Brain microvascular endothelial cell (primary cell): ENCODE data around the gene RNF213.

ENCODE experiments used
- DNase-seq: peaks from one replicate; pipeline ENCODE4 v3.0.0-alpha.2; 2020
- H3K27ac ChIP-seq: fragments of 250-450 bp; sonication (Bioruptor Pico); 2 replicates; pipeline ENCODE4 v1.5.1; 2020; ENCODE audit warnings: mild to moderate bottlenecking, moderate library complexity
- H3K27me3 ChIP-seq: fragments of 250-450 bp; sonication (Bioruptor Pico); replicated peaks from 2 replicates; pipeline ENCODE4 v1.5.1; 2020; ENCODE audit warnings: mild to moderate bottlenecking
- H3K36me3 ChIP-seq: fragments of 250-450 bp; sonication (Bioruptor Pico); replicated peaks from 2 replicates; pipeline ENCODE4 v1.5.1; 2020; ENCODE audit warnings: mild to moderate bottlenecking
- H3K4me3 ChIP-seq: 2 replicates; pipeline ENCODE4 v1.5.1; 2011; ENCODE audit warnings: low read depth, mild to moderate bottlenecking, control low read depth, low read length, moderate library complexity
- CTCF ChIP-seq: IDR thresholded peaks from 2 replicates; pipeline ENCODE4 v1.5.1; 2011; ENCODE audit warnings: low read depth, mild to moderate bottlenecking, moderate library complexity, low read length, control low read depth, inconsistent platforms; ENCODE audit errors: missing control alignments
- in situ Hi-C: cut with HindIII; loops from 2 replicates; pipeline ENCODE4 v1.10.0; 2017; ENCODE audit warnings: low sequenced_read_pairs, low pct_ligation_motif_present

RNF213 gene

GRCh38 chr17:80319262-80319998, 58.8 kb downstream of the RNF213 start:
- in situ Hi-C loops = no loop called here
- no peak overlapping the region for H3K27ac ChIP-seq
- no peak for DNase-seq
- H3K27me3 ChIP-seq = no peaks in the 10 kb centered on the region
- H3K4me3 ChIP-seq = no peak overlapping the region
- TF ChIP-seq CTCF = no peak
- H3K36me3 ChIP-seq = peaks cover 32% of the 10 kb centered on the region

GRCh38 chr17:80319999-80320344, 59.3 kb downstream of the RNF213 start:
- Histone ChIP-seq H3K36me3 (peaks cover 33% of the 10 kb centered on the region), H3K27me3 (no peaks in the 10 kb centered on the region), H3K4me3 (no peak overlapping the region), H3K27ac (no peak overlapping the region)
- in situ Hi-C loops = no loop called here
- DNase-seq = no peak
- TF ChIP-seq CTCF = no peak

- Histone ChIP-seq H3K36me3 (peaks cover 37% of the 10 kb centered on the region), H3K27me3 (no peaks in the 10 kb centered on the region), H3K4me3 (no peak overlapping the region), H3K27ac (no peak overlapping the region)
- DNase-seq = no peak
- in situ Hi-C loops = no loop called here
- no peak for TF ChIP-seq CTCF
These were observed 59.8 kb downstream of the RNF213 start for GRCh38 chr17:80320496-80320895.

- no peak for DNase-seq
- H3K27me3 ChIP-seq = no peaks in the 10 kb centered on the region
- H3K4me3 ChIP-seq = no peak overlapping the region
- H3K27ac ChIP-seq = no peak overlapping the region
- no peak for TF ChIP-seq CTCF
- H3K36me3 ChIP-seq = peaks cover 42% of the 10 kb centered on the region
- in situ Hi-C loops = no loop called here
These were observed 62.2 kb downstream of the RNF213 start for GRCh38 chr17:80322864-80323263.

- DNase-seq = no peak
- Histone ChIP-seq H3K36me3 (peaks cover 41% of the 10 kb centered on the region), H3K4me3 (no peak overlapping the region), H3K27ac (no peak overlapping the region), H3K27me3 (no peaks in the 10 kb centered on the region)
- TF ChIP-seq CTCF = no peak
- in situ Hi-C loops = no loop called here
These were observed 63.3 kb downstream of the RNF213 start for GRCh38 chr17:80323982-80324381.

- H3K4me3 ChIP-seq = no peak overlapping the region
- H3K36me3 ChIP-seq = peaks cover 44% of the 10 kb centered on the region
- H3K27ac ChIP-seq = no peak overlapping the region
- DNase-seq = no peak
- in situ Hi-C loops = no loop called here
- no peaks in the 10 kb centered on the region for H3K27me3 ChIP-seq
- TF ChIP-seq CTCF = no peak
These were observed 66.9 kb downstream of the RNF213 start for GRCh38 chr17:80327518-80327917.
